ENCODE measurements around the gene ZGPAT. TPM values are rescaled to one million over a fixed set of nuclear protein-coding genes. Genes with fewer than 3 reads are reported as not detected.

Gene ZGPAT
- total and polyA plus RNA-seq, 2 of the 13 experiments (the other 11 are each of a cell fraction or from before 2014, with no cell fraction given) = 23.0 to 41.9 TPM

- in situ Hi-C loops (cut with HindIII; ENCODE audit: extremely low pct_ligation_motif_present, low pct_unique_long_range_greater_than_20kb) = no loop called here
- no peak for ATAC-seq
Measured at GRCh38 chr20:63675681-63676368, 32.0 kb upstream of the ZGPAT start.

GRCh38 chr20:63678071-63678470, 29.8 kb upstream of the ZGPAT start:
- no peak overlapping the region for H2AFZ ChIP-seq (ENCODE audit: low read length)
- peaks cover 22 to 31% of the 10 kb centered on the region in 2 experiments; a peak in 4 of 5 replicates for H3K36me3 ChIP-seq (replicated peaks in 1 of 2; ENCODE audit: control insufficient read depth in 1 of 2, insufficient read depth in 2 of 2, low read length in 2 of 2)
- WGBS (ENCODE audit: low lambda C conversion rate) = 91% methylated on average over 13 of the region's 13 CpGs
- ChIA-PET POLR2A (no interaction called here), CTCF (ENCODE audit: low intra/inter-chr PET ratio, low total read pairs) (no interaction called here)
- no peaks in the 10 kb centered on the region for H4K20me1 ChIP-seq (ENCODE audit: insufficient read depth, low read length)
- intact Hi-C loops (cut with micrococcal nuclease; ENCODE audit: unreplicated experiment) = no loop called here
- ATAC-seq (no peak), FAIRE-seq (no peak), DNase-seq (ENCODE audit: low spot score) (no peak)
- no peaks in the 10 kb centered on the region for H3K9me3 ChIP-seq (ENCODE audit: low read length)
- in situ Hi-C loops (cut with HindIII; ENCODE audit: extremely low pct_ligation_motif_present, low pct_unique_long_range_greater_than_20kb) = no loop called here
- H3K79me2 ChIP-seq (ENCODE audit: insufficient read depth, low read length) = no peaks in the 10 kb centered on the region
- BruUV-seq (replicated peaks) = no TSS peak
- H3K9ac ChIP-seq (ENCODE audit: insufficient read depth, low read depth, low read length) = no peak overlapping the region
- H3K27me3 ChIP-seq (ENCODE audit: control insufficient read depth in 1 of 2, insufficient read depth in 2 of 2, low read length in 2 of 2) = no peaks in the 10 kb centered on the region
- no peak overlapping the region for H3K4me3 ChIP-seq (replicated peaks in 1 of 3; ENCODE audit: insufficient read depth in 1 of 3, low read depth in 2 of 3, low read length in 3 of 3)
- H3K4me1 ChIP-seq (ENCODE audit: insufficient read depth, low read length) = peaks cover 7% of the 10 kb centered on the region
- H3K4me2 ChIP-seq (ENCODE audit: low read depth, low read length) = no peak overlapping the region
- H3K27ac ChIP-seq (ENCODE audit: extremely low read length, insufficient read depth, low read length) = no peak overlapping the region
- no peak for TF ChIP-seq ZNF780A (CRISPR knock-in tag; IDR thresholded peaks at IDR 0.05)
- no peak for TF ChIP-seq TAF15 (IDR thresholded peaks at IDR 0.05; ENCODE audit: low read depth, low read length, poor library complexity, severe bottlenecking)
- no peak for TF ChIP-seq PHB2 (IDR thresholded peaks at IDR 0.05; ENCODE audit: partially characterized antibody)
- no peak for TF ChIP-seq PHF8 (CRISPR knock-in tag; IDR thresholded peaks at IDR 0.05)
- TF ChIP-seq ZNF883 (CRISPR knock-in tag; IDR thresholded peaks at IDR 0.05; ENCODE audit: not compliant biosample characterization) = no peak
- TF ChIP-seq ZBTB7B (CRISPR knock-in tag; IDR thresholded peaks at IDR 0.05) = no peak
- no peak for TF ChIP-seq USF2 (IDR thresholded peaks at IDR 0.05; ENCODE audit: low read depth, low read length)
- no peak for TF ChIP-seq USF2 (CRISPR knock-in tag; IDR thresholded peaks at IDR 0.05; ENCODE audit: borderline replicate concordance)
- TF ChIP-seq ZSCAN9 (CRISPR knock-in tag; IDR thresholded peaks at IDR 0.05; ENCODE audit: borderline replicate concordance) = no peak
- no peak for TF ChIP-seq FLYWCH1 (CRISPR knock-in tag; IDR thresholded peaks at IDR 0.05)
- no peak for TF ChIP-seq SIX1 (CRISPR knock-in tag; IDR thresholded peaks at IDR 0.05; ENCODE audit: borderline replicate concordance)

More at GRCh38 chr20:63675681-63676368, 32.0 kb upstream of the ZGPAT start:
- intact Hi-C loops (cut with micrococcal nuclease; ENCODE audit: unreplicated experiment) = no loop called here
- no peaks in the 10 kb centered on the region for H3K27me3 ChIP-seq (ENCODE audit: control insufficient read depth in 1 of 2, insufficient read depth in 2 of 2, low read length in 2 of 2)
- DNase-seq (ENCODE audit: low spot score) (no peak), FAIRE-seq (no peak)
- H3K36me3 ChIP-seq (replicated peaks in 1 of 2; ENCODE audit: control insufficient read depth in 1 of 2, insufficient read depth in 2 of 2, low read length in 2 of 2) = peaks cover 20 to 35% of the 10 kb centered on the region in 2 experiments
- H3K9me3 ChIP-seq (ENCODE audit: low read length) = no peaks in the 10 kb centered on the region
- H3K4me1 ChIP-seq (ENCODE audit: insufficient read depth, low read length) = no peaks in the 10 kb centered on the region
- no TSS peak for BruUV-seq (replicated peaks)
- no peaks in the 10 kb centered on the region for H3K79me2 ChIP-seq (ENCODE audit: insufficient read depth, low read length)
- H3K9ac ChIP-seq (ENCODE audit: insufficient read depth, low read depth, low read length) = no peak overlapping the region
- 95% methylated on average over 20 of the region's 20 CpGs for WGBS (ENCODE audit: low lambda C conversion rate)
- TF ChIP-seq ZFP41 (CRISPR knock-in tag; IDR thresholded peaks at IDR 0.05; ENCODE audit: borderline replicate concordance) (no peak), ZNF770 (CRISPR knock-in tag; IDR thresholded peaks at IDR 0.05) (peak; percentile 90)
- H3K4me3 ChIP-seq (replicated peaks in 1 of 3; ENCODE audit: insufficient read depth in 1 of 3, low read depth in 2 of 3, low read length in 3 of 3) = no peak overlapping the region
- H4K20me1 ChIP-seq (ENCODE audit: insufficient read depth, low read length) = no peaks in the 10 kb centered on the region
- CTCF ChIA-PET (ENCODE audit: low intra/inter-chr PET ratio, low total read pairs) = no interaction called here
- H3K27ac ChIP-seq (ENCODE audit: extremely low read length, insufficient read depth, low read length) = no peak overlapping the region
- no peak overlapping the region for H3K4me2 ChIP-seq (ENCODE audit: low read depth, low read length)
- no peak overlapping the region for H2AFZ ChIP-seq (ENCODE audit: low read length)
- POLR2A ChIA-PET = no interaction called here
